Measurements from ENCODE around the gene IFNA5.

IFNA5 gene

GRCh38 chr9:21334701-21335632 is 29.9 kb upstream of the IFNA5 start, which contains the start of gene KLHL9:
KLHL9 (minus strand) TSS chr9:21335404; CDS start chr9:21334859, 545 bp downstream.
- no peak for TF ChIP-seq CTCF (IDR thresholded peaks at IDR 0.05; ENCODE audit: low read depth, low read length)
- Histone ChIP-seq H3K36me3 (peaks cover 22% of the 10 kb centered on the region), H3K27me3 (ENCODE audit: insufficient read depth, low read depth, severe bottlenecking) (no peaks in the 10 kb centered on the region), H3K27ac (peak within 1 kb of the TSS; percentile 91), H3K4me3 (ENCODE audit: low read depth, low read length) (peak within 1 kb of the TSS; percentile 86), H3K9me3 (ENCODE audit: severe bottlenecking) (no peaks in the 10 kb centered on the region)
- peak; percentile 93 for DNase-seq

DNA sequence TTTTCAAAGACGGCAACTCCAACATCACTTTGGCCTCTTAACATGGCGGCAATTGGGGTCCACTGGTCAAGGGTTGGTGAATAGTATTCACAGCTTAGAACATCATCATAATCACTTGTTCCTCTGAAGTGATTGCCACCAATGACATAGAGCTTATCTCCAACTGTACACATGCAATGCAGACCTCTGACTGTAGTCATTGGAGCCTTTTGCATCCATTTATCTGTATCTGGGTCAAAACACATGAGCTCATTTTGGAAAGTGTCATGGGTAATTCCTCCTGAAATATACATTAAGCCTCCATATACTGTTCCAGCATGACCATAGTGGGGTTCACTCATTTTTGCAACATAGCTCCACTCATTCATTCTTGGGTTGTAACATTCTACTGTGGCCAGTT is 28.1 kb upstream of the IFNA5 start:
- no peaks in the 10 kb centered on the region for H3K27me3 ChIP-seq (ENCODE audit: insufficient read depth, low read depth, severe bottlenecking)
- peaks cover 22% of the 10 kb centered on the region for H3K36me3 ChIP-seq
- H3K4me3 ChIP-seq (ENCODE audit: low read depth, low read length) = no peak overlapping the region
- H3K9me3 ChIP-seq (ENCODE audit: severe bottlenecking) = no peaks in the 10 kb centered on the region
- no peak overlapping the region for H3K27ac ChIP-seq
- no peak for DNase-seq
- TF ChIP-seq CTCF (IDR thresholded peaks at IDR 0.05; ENCODE audit: low read depth, low read length) = no peak

GRCh38 chr9:21331676-21332402 is 26.7 kb upstream of the IFNA5 start:
- Histone ChIP-seq H3K9me3 (ENCODE audit: severe bottlenecking) (no peaks in the 10 kb centered on the region), H3K4me3 (ENCODE audit: low read depth, low read length) (no peak overlapping the region), H3K36me3 (peaks cover 22% of the 10 kb centered on the region), H3K27ac (no peak overlapping the region), H3K27me3 (ENCODE audit: insufficient read depth, low read depth, severe bottlenecking) (no peaks in the 10 kb centered on the region)
- TF ChIP-seq CTCF (IDR thresholded peaks at IDR 0.05; ENCODE audit: low read depth, low read length) = no peak
- no peak for DNase-seq

DNA sequence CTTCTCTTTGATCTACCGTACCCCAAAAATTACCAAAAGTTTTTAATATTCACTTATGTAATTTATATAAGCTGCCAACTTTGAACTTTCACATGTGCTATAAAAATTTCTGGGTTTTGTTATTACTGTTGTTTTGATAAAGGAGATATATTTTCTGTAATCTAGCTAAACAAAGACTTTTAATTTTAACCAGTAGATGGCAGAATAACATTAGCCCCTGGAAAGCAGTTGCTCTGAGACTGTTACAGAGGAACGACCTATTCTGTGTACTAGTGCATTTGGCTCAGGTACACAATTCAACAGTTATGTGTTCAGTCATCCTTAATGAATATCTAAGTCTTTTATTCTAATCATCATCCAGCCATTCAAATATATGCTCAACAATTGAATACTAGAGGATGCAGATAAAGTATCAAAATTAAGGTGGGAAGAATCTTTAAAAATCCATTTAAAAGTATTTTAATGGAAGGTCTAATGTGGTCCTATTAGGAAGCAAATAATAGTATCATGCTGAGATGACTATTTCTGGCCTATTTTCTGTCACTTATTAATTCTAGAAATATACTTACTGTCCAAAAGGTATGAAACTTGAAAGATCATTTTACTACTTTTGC is 21.5 kb upstream of the IFNA5 start:
- no peaks in the 10 kb centered on the region for H3K9me3 ChIP-seq (ENCODE audit: severe bottlenecking)
- H3K27ac ChIP-seq = no peak overlapping the region
- no peaks in the 10 kb centered on the region for H3K27me3 ChIP-seq (ENCODE audit: insufficient read depth, low read depth, severe bottlenecking)
- H3K36me3 ChIP-seq = no peaks in the 10 kb centered on the region
- no peak overlapping the region for H3K4me3 ChIP-seq (ENCODE audit: low read depth, low read length)
- DNase-seq = no peak
- peak; percentile 24; the same call in 1 of the 2 replicates for TF ChIP-seq CTCF (IDR thresholded peaks at IDR 0.05; ENCODE audit: low read depth, low read length)

DNA sequence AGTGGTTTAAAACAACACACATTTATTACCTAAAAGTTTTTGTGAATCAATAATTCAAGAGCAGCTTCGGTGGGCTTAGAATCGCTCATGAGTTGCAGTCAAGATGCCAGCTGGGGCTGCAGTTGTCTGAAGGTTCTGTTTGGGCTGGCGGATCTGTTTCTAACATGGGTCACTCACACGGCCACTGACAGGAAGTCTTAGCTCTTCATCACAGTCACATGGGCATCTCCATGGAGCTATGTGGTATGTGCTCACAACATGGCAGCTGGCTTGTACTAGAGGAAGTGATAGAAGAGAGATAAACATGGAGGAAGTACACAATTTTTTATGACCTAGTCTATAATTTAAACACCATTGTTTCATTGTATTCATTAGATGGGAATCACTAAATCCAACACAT is 18.9 kb upstream of the IFNA5 start:
- no peaks in the 10 kb centered on the region for H3K9me3 ChIP-seq (ENCODE audit: severe bottlenecking)
- H3K27me3 ChIP-seq (ENCODE audit: insufficient read depth, low read depth, severe bottlenecking) = no peaks in the 10 kb centered on the region
- H3K4me3 ChIP-seq (ENCODE audit: low read depth, low read length) = no peak overlapping the region
- DNase-seq = no peak
- no peak overlapping the region for H3K27ac ChIP-seq
- no peaks in the 10 kb centered on the region for H3K36me3 ChIP-seq
- no peak for TF ChIP-seq CTCF (IDR thresholded peaks at IDR 0.05; ENCODE audit: low read depth, low read length)
